ENCODE measurements around the gene LRTM1.

LRTM1 gene

GRCh38 chr3:54928046-54928770 is at the start of gene LRTM1:
LRTM1 (minus strand) TSS chr3:54928059; CDS start chr3:54927911, 148 bp downstream.
- DNase-seq (ENCODE audit: low read depth) = no peak

- DNase-seq (ENCODE audit: low read depth) = no peak
Measured at GRCh38 chr3:54977439-54977838, 49.6 kb upstream of the LRTM1 start.

GRCh38 chr3:54970895-54971294 is 43.0 kb upstream of the LRTM1 start:
- peak; percentile 40 for DNase-seq (ENCODE audit: low read depth)

GRCh38 chr3:54969652-54970051 is 41.8 kb upstream of the LRTM1 start:
- no peak for DNase-seq (ENCODE audit: low read depth)

- DNase-seq (ENCODE audit: low read depth) = peak; percentile 75
Measured at GRCh38 chr3:54968546-54969172, 40.8 kb upstream of the LRTM1 start.

GRCh38 chr3:54967731-54968161 is 39.9 kb upstream of the LRTM1 start:
- peak; percentile 68 for DNase-seq (ENCODE audit: low read depth)

- no peak for DNase-seq (ENCODE audit: low read depth)
Measured at GRCh38 chr3:54966979-54967378, 39.1 kb upstream of the LRTM1 start.

GRCh38 chr3:54965746-54966145 is 37.9 kb upstream of the LRTM1 start:
- peak; percentile 89 for DNase-seq (ENCODE audit: low read depth)

- DNase-seq (ENCODE audit: low read depth) = no peak
Measured at GRCh38 chr3:54964081-54964480, 36.2 kb upstream of the LRTM1 start.

- DNase-seq (ENCODE audit: low read depth) = no peak
Measured at GRCh38 chr3:54963641-54964040, 35.8 kb upstream of the LRTM1 start.

GRCh38 chr3:54962200-54962599 is 34.3 kb upstream of the LRTM1 start:
- no peak for DNase-seq (ENCODE audit: low read depth)

GRCh38 chr3:54960701-54961100 is 32.8 kb upstream of the LRTM1 start:
- no peak for DNase-seq (ENCODE audit: low read depth)

GRCh38 chr3:54960082-54960481 is 32.2 kb upstream of the LRTM1 start:
- no peak for DNase-seq (ENCODE audit: low read depth)

- no peak for DNase-seq (ENCODE audit: low read depth)
Measured at GRCh38 chr3:54957711-54958110, 29.9 kb upstream of the LRTM1 start.

- DNase-seq (ENCODE audit: low read depth) = no peak
Measured at GRCh38 chr3:54955941-54956340, 28.1 kb upstream of the LRTM1 start.

- DNase-seq (ENCODE audit: low read depth) = no peak
Measured at GRCh38 chr3:54955496-54955895, 27.6 kb upstream of the LRTM1 start.

GRCh38 chr3:54954521-54954920 is 26.7 kb upstream of the LRTM1 start:
- peak; percentile 15 for DNase-seq (ENCODE audit: low read depth)

- DNase-seq (ENCODE audit: low read depth) = peak; percentile 91
Measured at GRCh38 chr3:54954022-54954421, 26.2 kb upstream of the LRTM1 start.

GRCh38 chr3:54951405-54951804 is 23.5 kb upstream of the LRTM1 start:
- DNase-seq (ENCODE audit: low read depth) = peak; percentile 92

- DNase-seq (ENCODE audit: low read depth) = no peak
Measured at GRCh38 chr3:54950391-54951003, 22.6 kb upstream of the LRTM1 start.

GRCh38 chr3:54949491-54950044 is 21.7 kb upstream of the LRTM1 start:
- DNase-seq (ENCODE audit: low read depth) = no peak

GRCh38 chr3:54941690-54942362 is 14.0 kb upstream of the LRTM1 start:
- DNase-seq (ENCODE audit: low read depth) = no peak

Measured in ELR (cell line).